Cardiac fibroblast (primary cell): ENCODE data around the gene CCSER1.

ENCODE experiments used
- DNase-seq, 2 donors: peaks; one replicate each; pipeline versions ENCODE4 v3.0.0 to v3.0.0-alpha.2; 2010; ENCODE audit warnings: low read depth in 2 of 2
- H3K4me3 ChIP-seq, 2 donors: replicated peaks in 1 of 2; 1 replicate in 1 of 2; 2 replicates in 1 of 2; pipeline ENCODE4 v1.5.1; 2011; ENCODE audit warnings: low read depth in 2 of 2, low read length in 2 of 2, mild to moderate bottlenecking in 2 of 2, moderate library complexity in 1 of 2
- CTCF ChIP-seq: IDR thresholded peaks from one replicate; pipeline ENCODE4 v1.5.1; 2011; ENCODE audit warnings: low read depth, mild to moderate bottlenecking, low read length, inconsistent platforms

Gene CCSER1

GRCh38 chr4:90603540-90603939 is 476.3 kb downstream of the CCSER1 start:
- DNase-seq, result no peak
- H3K4me3 ChIP-seq, result no peak overlapping the region
- TF ChIP-seq CTCF, result no peak

- H3K4me3 ChIP-seq, result no peak overlapping the region
- no peak for DNase-seq
- TF ChIP-seq CTCF, result no peak
Measured at GRCh38 chr4:90606781-90607180, 479.6 kb downstream of the CCSER1 start.

- no peak for DNase-seq
- H3K4me3 ChIP-seq, result no peak overlapping the region
- no peak for TF ChIP-seq CTCF
Measured at GRCh38 chr4:90614371-90614770, 487.2 kb downstream of the CCSER1 start.

- DNase-seq, result no peak
- no peak overlapping the region for H3K4me3 ChIP-seq
- TF ChIP-seq CTCF, result no peak
Measured at GRCh38 chr4:90621080-90621479, 493.9 kb downstream of the CCSER1 start.

GRCh38 chr4:90624781-90625180 is 497.6 kb downstream of the CCSER1 start:
- no peak for DNase-seq
- no peak for TF ChIP-seq CTCF
- no peak overlapping the region for H3K4me3 ChIP-seq

GRCh38 chr4:90641861-90642599 is 514.8 kb downstream of the CCSER1 start:
- no peak overlapping the region for H3K4me3 ChIP-seq
- no peak for DNase-seq
- TF ChIP-seq CTCF, result no peak

- H3K4me3 ChIP-seq, result no peak overlapping the region
- DNase-seq, result no peak
- TF ChIP-seq CTCF, result no peak
Measured at GRCh38 chr4:90643156-90643555, 516.0 kb downstream of the CCSER1 start.
